Endothelial cell of umbilical vein (primary cell): ENCODE measurements around the gene CD34. TPM values are rescaled to one million over a fixed set of nuclear protein-coding genes. Genes with fewer than 3 reads are reported as not detected.

Experiments used
- BruUV-seq: library from RNA; stranded (reverse); fragments of 400-500 nt; replicated peaks from 2 replicates; lab custom pipeline; 2021; lab: Mats Ljungman, UMichigan
- CTCF ChIA-PET: fragments of 300-600, 350-600 bp; sonication (Branson Sonifier 250); formaldehyde crosslinking; loops from one replicate; lab custom pipeline; 2021; ENCODE audit warnings: antibody characterized with exemption, inconsistent platforms; lab: Charles Lee
- POLR2A ChIA-PET: fragments of 300-600, 350-600 bp; sonication (Branson Sonifier 250); formaldehyde crosslinking; loops from one replicate; lab custom pipeline; 2021; ENCODE audit warnings: antibody characterized with exemption, inconsistent platforms; lab: Charles Lee
- DNase-seq: peaks from one replicate; pipeline ENCODE4 v3.0.0-alpha.2; 2011; ENCODE audit warnings: low read depth, low spot score
- FAIRE-seq: peaks from 2 replicates; lab custom pipeline; 2011; peaks lifted over from hg19 to GRCh38; lab: Jason Lieb, UNC
- H2AFZ ChIP-seq: 2 replicates; pipeline ENCODE4 v1.6.0; 2012; ENCODE audit warnings: low read depth, low read length, control low read depth, inconsistent platforms
- H3K27ac ChIP-seq: 2 replicates; pipeline ENCODE4 v1.5.1; 2011; ENCODE audit warnings: low read depth, mild to moderate bottlenecking, control low read depth, low read length, moderate library complexity; ENCODE audit not compliant: insufficient read depth
- H3K27me3 ChIP-seq, 2 experiments: 2 replicates each; pipeline versions ENCODE4 v1.6.0 to v1.6.1; 2011; ENCODE audit warnings: low read length in 2 of 2, mixed read lengths in 1 of 2; ENCODE audit not compliant: control insufficient read depth in 2 of 2, insufficient read depth in 2 of 2
- H3K36me3 ChIP-seq, 2 experiments: 2 replicates in 1 of 2; 3 replicates in 1 of 2; pipeline ENCODE4 v1.5.1; 2011; ENCODE audit warnings: low read length in 2 of 2, mild to moderate bottlenecking in 1 of 2, moderate library complexity in 1 of 2; ENCODE audit not compliant: control insufficient read depth in 2 of 2, insufficient read depth in 2 of 2; ENCODE audit errors: extremely low read depth in 1 of 2
- H3K4me1 ChIP-seq: 3 replicates; pipeline ENCODE4 v1.5.1; 2011; ENCODE audit warnings: mild to moderate bottlenecking, low read length; ENCODE audit not compliant: control insufficient read depth, insufficient read depth; ENCODE audit errors: extremely low read depth
- H3K4me2 ChIP-seq: 2 replicates; pipeline ENCODE4 v1.6.1; 2011; ENCODE audit warnings: low read length, control low read depth, mixed read lengths; ENCODE audit not compliant: insufficient read depth
- H3K4me3 ChIP-seq, 3 experiments: fragments of 200-600 bp in 1 of 3; sonication (generic), shearing (Covaris generic) in 1 of 3; replicated peaks in 1 of 3; 2 replicates each; pipeline ENCODE4 v1.5.1; 2011 to 2016; ENCODE audit warnings: control low read depth in 3 of 3, low read length in 3 of 3, mild to moderate bottlenecking in 2 of 3, inconsistent platforms in 1 of 3, low read depth in 1 of 3, moderate library complexity in 1 of 3; ENCODE audit not compliant: insufficient read depth in 1 of 3
- H3K79me2 ChIP-seq: 2 replicates; pipeline ENCODE4 v1.6.0; 2012; ENCODE audit warnings: low read length, inconsistent platforms; ENCODE audit not compliant: control insufficient read depth, insufficient read depth
- H3K9ac ChIP-seq: replicated peaks from 2 replicates; pipeline ENCODE3; 2011; ENCODE audit warnings: low read length, control low read depth; ENCODE audit not compliant: insufficient read depth; ENCODE audit errors: extremely low read depth
- H3K9me1 ChIP-seq: replicated peaks from 3 replicates; pipeline ENCODE4 v1.6.0; 2011; ENCODE audit warnings: mild to moderate bottlenecking, low read length; ENCODE audit not compliant: control insufficient read depth, insufficient read depth; ENCODE audit errors: extremely low read depth
- H3K9me3 ChIP-seq: replicated peaks from 2 replicates; pipeline ENCODE4 v1.5.1; 2012; ENCODE audit warnings: low read length, inconsistent platforms; ENCODE audit not compliant: control insufficient read depth, insufficient read depth
- H4K20me1 ChIP-seq: replicated peaks from 2 replicates; pipeline ENCODE3; 2011; ENCODE audit warnings: mild to moderate bottlenecking, low read length; ENCODE audit not compliant: control insufficient read depth, insufficient read depth; ENCODE audit errors: extremely low read depth
- EZH2 ChIP-seq: IDR thresholded peaks from 2 replicates; pipeline ENCODE4 v1.6.1; 2012; ENCODE audit warnings: borderline replicate concordance, low read depth, mild to moderate bottlenecking, moderate library complexity, low read length, inconsistent platforms; ENCODE audit not compliant: severe bottlenecking
- FOS ChIP-seq: IDR thresholded peaks from 2 replicates; pipeline ENCODE4 v1.6.1; 2011; ENCODE audit warnings: mild to moderate bottlenecking, low read length, moderate library complexity, borderline replicate concordance; ENCODE audit not compliant: insufficient read depth
- GATA2 ChIP-seq: IDR thresholded peaks from 2 replicates; pipeline ENCODE4 v1.7.0; 2011; ENCODE audit warnings: low read depth, mild to moderate bottlenecking, moderate library complexity, mixed read lengths, low read length; ENCODE audit not compliant: insufficient read length, insufficient read depth
- JUN ChIP-seq: IDR thresholded peaks from 2 replicates; pipeline ENCODE4 v1.6.1; 2011; ENCODE audit warnings: borderline replicate concordance, low read depth; ENCODE audit not compliant: insufficient read length, insufficient read depth
- MYC ChIP-seq: IDR thresholded peaks from one replicate; pipeline ENCODE4 v1.6.1; 2011; ENCODE audit warnings: mild to moderate bottlenecking, low read depth, low read length
- POLR2A ChIP-seq: IDR thresholded peaks from 2 replicates; pipeline ENCODE4 v1.6.1; 2012; ENCODE audit warnings: low read depth, mild to moderate bottlenecking, control low read depth, low read length
- POLR2AphosphoS5 ChIP-seq: IDR thresholded peaks from 2 replicates; pipeline ENCODE4 v1.6.1; 2012; ENCODE audit warnings: low read depth, mild to moderate bottlenecking, control low read depth, low read length, moderate library complexity; ENCODE audit not compliant: insufficient read depth
- dilution Hi-C: fragments of 300-500 bp; cut with MboI; formaldehyde crosslinking; loops from one replicate; pipeline ENCODE4 v1.15.0; 2019; ENCODE audit warnings: low sequenced_read_pairs; ENCODE audit not compliant: extremely low pct_ligation_motif_present
- intact Hi-C: fragments of 100-400 bp; cut with micrococcal nuclease; formaldehyde crosslinking; loops from one replicate; pipeline ENCODE4 v1.10.0; 2022
- polyA plus RNA-seq, 4 experiments: library from polyadenylated mRNA; depleted of rRNA in 3 of 4; stranded (reverse) in 3 of 4; unstranded in 1 of 4; fragments of >200 nt; gene quantifications; 2 replicates each; pipeline versions ENCODE4 v1.2.1 to v1.2.3, GENCODE V29; 2011 to 2012; ENCODE audit warnings: missing spikeins in 1 of 4
- total RNA-seq: library from RNA; stranded (reverse); gene quantifications from 2 replicates; pipeline ENCODE4 v1.2.3, GENCODE V29; 2021
- TF ChIP-seq, protein P1 (sequence below), 2 donors: IDR thresholded peaks; 1 replicate in 1 of 2; 2 replicates in 1 of 2; pipeline ENCODE4 v1.5.1; 2011; ENCODE audit warnings: low read length in 2 of 2, mild to moderate bottlenecking in 2 of 2, moderate library complexity in 2 of 2, control low read depth in 1 of 2, inconsistent platforms in 1 of 2, low read depth in 1 of 2; ENCODE audit not compliant: insufficient read depth in 1 of 2; ENCODE audit errors: extremely low read depth in 1 of 2
- TF ChIP-seq, protein P2 (sequence below): IDR thresholded peaks from 2 replicates; pipeline ENCODE4 v1.6.1; 2011; ENCODE audit not compliant: insufficient read depth, insufficient read length

The CD34 gene
- total and polyA plus RNA-seq, 2 donors (not counting 3 experiments of a cell fraction or from before 2014, with no cell fraction given) = 102 to 174 TPM

DNA sequence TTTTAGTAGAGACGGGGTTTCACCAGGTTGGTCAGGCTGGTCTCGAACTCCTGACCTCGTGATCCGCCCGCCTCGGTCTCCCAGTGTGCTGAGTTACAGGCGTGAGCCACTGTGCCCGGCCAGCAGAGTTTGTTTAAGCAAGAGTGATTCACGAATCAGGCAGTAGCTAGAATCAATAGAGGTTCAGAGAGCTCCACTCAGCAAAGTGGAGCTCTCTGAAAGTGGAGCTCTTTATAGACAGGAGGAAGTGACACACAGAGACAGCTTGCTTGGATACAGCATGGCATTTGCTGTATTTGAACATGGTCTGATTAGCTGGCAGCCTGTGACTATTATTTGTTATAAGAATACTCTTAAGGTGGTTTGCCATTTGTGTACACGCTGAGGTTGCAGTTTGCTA lies 27.1 kb upstream of the CD34 start:
- Histone ChIP-seq H3K4me3 (no peak overlapping the region), H3K27ac (peak overlapping the region; percentile 80), H3K4me2 (no peak overlapping the region), H3K4me1 (peaks cover 41% of the 10 kb centered on the region), H2AFZ (no peak overlapping the region), H3K36me3 (no peaks in the 10 kb centered on the region), H3K9me1 (no peaks in the 10 kb centered on the region), H3K27me3 (no peaks in the 10 kb centered on the region), H3K9ac (peak overlapping the region; percentile 51), H3K79me2 (no peaks in the 10 kb centered on the region), H3K9me3 (no peaks in the 10 kb centered on the region), H4K20me1 (no peaks in the 10 kb centered on the region)
- FAIRE-seq = peak; percentile 86
- ChIA-PET POLR2A (interaction anchor here (0.7 to 1.4 kb wide), 3 partner anchors 19 to 118 kb away, joined by 4 to 5 read pairs (median 4); no protein-coding TSS in a partner anchor), CTCF (interaction anchor here (0.7 to 5.0 kb wide), 17 partner anchors 8 to 271 kb away, joined by 3 to 54 read pairs (median 5); no protein-coding TSS in a partner anchor)
- TF ChIP-seq, protein P1, sequence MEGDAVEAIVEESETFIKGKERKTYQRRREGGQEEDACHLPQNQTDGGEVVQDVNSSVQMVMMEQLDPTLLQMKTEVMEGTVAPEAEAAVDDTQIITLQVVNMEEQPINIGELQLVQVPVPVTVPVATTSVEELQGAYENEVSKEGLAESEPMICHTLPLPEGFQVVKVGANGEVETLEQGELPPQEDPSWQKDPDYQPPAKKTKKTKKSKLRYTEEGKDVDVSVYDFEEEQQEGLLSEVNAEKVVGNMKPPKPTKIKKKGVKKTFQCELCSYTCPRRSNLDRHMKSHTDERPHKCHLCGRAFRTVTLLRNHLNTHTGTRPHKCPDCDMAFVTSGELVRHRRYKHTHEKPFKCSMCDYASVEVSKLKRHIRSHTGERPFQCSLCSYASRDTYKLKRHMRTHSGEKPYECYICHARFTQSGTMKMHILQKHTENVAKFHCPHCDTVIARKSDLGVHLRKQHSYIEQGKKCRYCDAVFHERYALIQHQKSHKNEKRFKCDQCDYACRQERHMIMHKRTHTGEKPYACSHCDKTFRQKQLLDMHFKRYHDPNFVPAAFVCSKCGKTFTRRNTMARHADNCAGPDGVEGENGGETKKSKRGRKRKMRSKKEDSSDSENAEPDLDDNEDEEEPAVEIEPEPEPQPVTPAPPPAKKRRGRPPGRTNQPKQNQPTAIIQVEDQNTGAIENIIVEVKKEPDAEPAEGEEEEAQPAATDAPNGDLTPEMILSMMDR (IDR thresholded peaks at IDR 0.05; ENCODE audit: extremely low read depth in 1 of 2, insufficient read depth in 1 of 2, low read depth in 1 of 2, low read length in 2 of 2) = no peak
- no peak for TF ChIP-seq POLR2A
- TF ChIP-seq MYC = no peak
- peak; percentile 45 for TF ChIP-seq GATA2
- no peak for TF ChIP-seq EZH2
- TF ChIP-seq FOS = peak; percentile 69
- peak; percentile 57 for TF ChIP-seq POLR2AphosphoS5
- TF ChIP-seq JUN = peak; percentile 61
- TF ChIP-seq, protein P2, sequence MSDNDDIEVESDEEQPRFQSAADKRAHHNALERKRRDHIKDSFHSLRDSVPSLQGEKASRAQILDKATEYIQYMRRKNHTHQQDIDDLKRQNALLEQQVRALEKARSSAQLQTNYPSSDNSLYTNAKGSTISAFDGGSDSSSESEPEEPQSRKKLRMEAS = peak; percentile 44
- dilution Hi-C loops (no loop called here), intact Hi-C loops (loop anchor here (1.0 to 5.0 kb wide), 2 partner anchors 25 to 299 kb away; no protein-coding TSS in a partner anchor)
- BruUV-seq = no TSS peak
- DNase-seq = peak; percentile 91
